Frontal cortex (tissue), 4 donors: Measurements from ENCODE around the gene CTSL. TPM values are rescaled to one million over a fixed set of nuclear protein-coding genes. Genes with fewer than 3 reads are reported as not detected.
"Not testable (repeated sequence)": the region's sequence is repeated elsewhere in the genome, so short reads cannot be mapped to it uniquely, and the experiment has no call there.

Experiments
- DNase-seq, 2 donors: peaks; one replicate each; pipeline ENCODE4 v3.0.0; 2012; ENCODE audit warnings: low spot score in 2 of 2
- FAIRE-seq: peaks from 2 replicates; lab custom pipeline; 2012; peaks lifted over from hg19 to GRCh38; lab: Jason Lieb, UNC
- total RNA-seq: library from RNA; depleted of rRNA; stranded (reverse); fragments of >200 nt; gene quantifications from one replicate; pipeline ENCODE4 v1.2.3, GENCODE V29; 2014
- donor health status: control.
- donor health status: control.
- donor health status: control.

The CTSL gene
- total RNA-seq, 1 donor from 2014 or later: 33.0 TPM

GRCh38 chr9:87749335-87750035 lies 23.6 kb downstream of the CTSL start:
- DNase-seq (no peak), FAIRE-seq (no peak)

- FAIRE-seq: no peak
- DNase-seq: no peak
These were observed 24.8 kb downstream of the CTSL start for GRCh38 chr9:87750726-87751125.

GRCh38 chr9:87751423-87751822 lies 25.5 kb downstream of the CTSL start:
- no peak for DNase-seq
- FAIRE-seq: no peak

GRCh38 chr9:87751868-87752267 lies 25.9 kb downstream of the CTSL start:
- DNase-seq (no peak), FAIRE-seq (no peak)

GRCh38 chr9:87753313-87753712 lies 27.4 kb downstream of the CTSL start:
- DNase-seq (no peak), FAIRE-seq (no peak)

GRCh38 chr9:87758330-87758729 lies 32.4 kb downstream of the CTSL start:
- not testable (repeated sequence) for DNase-seq, FAIRE-seq

- not testable (repeated sequence) for FAIRE-seq, DNase-seq
These were observed 34.1 kb downstream of the CTSL start for GRCh38 chr9:87759980-87760379.

- DNase-seq: no peak
- no peak for FAIRE-seq
These were observed 34.6 kb downstream of the CTSL start for GRCh38 chr9:87760529-87760928.

GRCh38 chr9:87763286-87763685 lies 37.4 kb downstream of the CTSL start:
- no peak for FAIRE-seq

GRCh38 chr9:87765521-87765920 lies 39.6 kb downstream of the CTSL start:
- FAIRE-seq (no peak), DNase-seq (no peak)

More at GRCh38 chr9:87763286-87763685, 37.4 kb downstream of the CTSL start:
- DNase-seq: no peak

GRCh38 chr9:87766697-87767096 lies 40.8 kb downstream of the CTSL start:
- no peak for DNase-seq
- no peak for FAIRE-seq

GRCh38 chr9:87770616-87771315 lies 44.8 kb downstream of the CTSL start:
- FAIRE-seq: no peak

GRCh38 chr9:87771316-87772006 lies 45.5 kb downstream of the CTSL start:
- no peak for DNase-seq
- no peak for FAIRE-seq

More at GRCh38 chr9:87770616-87771315, 44.8 kb downstream of the CTSL start:
- no peak for DNase-seq

- FAIRE-seq (no peak), DNase-seq (no peak)
These were observed 50.8 kb downstream of the CTSL start for GRCh38 chr9:87776481-87777379.

GRCh38 chr9:87778996-87779395 lies 53.1 kb downstream of the CTSL start:
- DNase-seq: no peak
- FAIRE-seq: no peak

Other genes with a start within 250 kb of the CTSL start
- gene DAPK1, start 228.3 kb upstream of the CTSL start, total RNA-seq: 66.0 TPM
- not detected for gene SPATA31E1, start 156.8 kb downstream of the CTSL start, total RNA-seq
- not detected for gene SPATA31C1, start 191.8 kb downstream of the CTSL start, total RNA-seq
- gene CDK20, start 248.4 kb downstream of the CTSL start, total RNA-seq: 14.3 TPM